HG02678 (cell line): ENCODE data around the gene GPER1.
"Not testable (repeated sequence)": the region's sequence is repeated elsewhere in the genome, so short reads cannot be mapped to it uniquely, and the experiment has no call there.

Source experiments
- ATAC-seq: cut with Tn5 transposase; IDR thresholded peaks from one replicate; pipeline ENCODE4 v1.9.1; 2021; ENCODE audit warnings: mild to moderate bottlenecking, moderate library complexity; ENCODE audit not compliant: unreplicated experiment

GPER1 gene

GRCh38 chr7:1140476-1141104 lies 52.7 kb downstream of the GPER1 start:
- ATAC-seq: no peak

GRCh38 chr7:1141651-1142050 lies 53.7 kb downstream of the GPER1 start:
- ATAC-seq: no peak

GRCh38 chr7:1142051-1142635 lies 54.2 kb downstream of the GPER1 start:
- no peak for ATAC-seq

DNA sequence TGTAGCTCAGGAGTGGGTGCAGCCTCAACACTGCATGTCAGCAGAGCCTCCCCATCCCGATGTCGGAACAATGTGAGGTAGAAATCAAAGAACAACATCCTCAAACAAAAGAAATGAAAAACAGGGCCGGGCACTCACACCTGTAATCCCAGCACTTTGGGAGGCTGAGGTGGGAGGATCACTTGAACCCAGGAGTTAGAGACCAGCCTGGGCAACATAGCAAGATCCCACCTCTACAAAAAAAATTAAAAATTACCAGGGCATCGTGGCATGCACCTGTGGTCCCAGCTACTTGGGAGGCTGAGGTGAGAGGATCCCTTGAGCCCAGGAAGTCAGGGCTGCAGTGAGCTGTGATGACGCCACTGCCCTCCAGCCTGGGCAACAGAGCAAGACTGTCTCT lies 55.1 kb downstream of the GPER1 start:
- ATAC-seq: not testable (repeated sequence)
